Right ventricle myocardium inferior (tissue), 1 donor: Measurements from ENCODE around the gene RPH3AL. TPM values are rescaled to one million over a fixed set of nuclear protein-coding genes. Genes with fewer than 3 reads are reported as not detected.
"Not testable (repeated sequence)": the region's sequence is repeated elsewhere in the genome, so short reads cannot be mapped to it uniquely, and the experiment has no call there.

Experiments used
- ATAC-seq: fragments of 200-7000 bp; cut with Tn5 transposase; one replicate; pipeline ENCODE4 v1.9.1; 2020; ENCODE audit warnings: mild to moderate bottlenecking, moderate library complexity
- DNase-seq: peaks from one replicate; pipeline ENCODE4 v3.0.0; 2021; ENCODE audit errors: missing footprints
- intact Hi-C: fragments of 100-400 bp; cut with DNase I; formaldehyde crosslinking; loops from one replicate; pipeline ENCODE4 v1.11.0; 2022
- total RNA-seq: library from RNA; stranded (reverse); fragmentation: NEBNext Ultra II Directional; extraction: Animal tissue kit (Norgen Biotek cat#: 25700); gene quantifications from one replicate; pipeline ENCODE4 v1.2.1, GENCODE V29; 2021
- donor health status: DM: no; HTN: yes; CAD: no; lungs with severe emphysema.

Gene RPH3AL
- total RNA-seq, 1 donor from 2014 or later: 3.6 TPM

GRCh38 chr17:206941-207560, 145.6 kb downstream of the RPH3AL start:
- ATAC-seq (no peak), DNase-seq (no peak)
- intact Hi-C loops: no loop called here

DNA sequence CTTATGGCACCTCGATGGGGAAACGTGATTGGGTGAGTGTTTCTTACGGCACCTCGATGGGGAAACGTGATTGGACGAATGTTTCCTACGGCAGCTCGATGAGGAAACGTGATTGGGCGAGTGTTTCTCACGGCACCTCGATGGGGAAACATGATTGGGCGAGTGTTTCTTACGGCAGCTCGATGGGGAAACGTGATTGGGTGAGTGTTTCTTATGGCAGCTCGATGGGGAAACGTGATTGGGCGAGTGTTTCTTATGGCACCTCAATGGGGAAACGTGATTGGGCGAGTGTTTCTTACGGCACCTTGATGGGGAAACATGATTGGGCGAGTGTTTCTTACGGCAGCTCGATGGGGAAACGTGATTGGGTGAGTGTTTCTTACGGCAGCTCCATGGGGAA, 146.1 kb downstream of the RPH3AL start:
- intact Hi-C loops, ATAC-seq, DNase-seq: not testable (repeated sequence)

DNA sequence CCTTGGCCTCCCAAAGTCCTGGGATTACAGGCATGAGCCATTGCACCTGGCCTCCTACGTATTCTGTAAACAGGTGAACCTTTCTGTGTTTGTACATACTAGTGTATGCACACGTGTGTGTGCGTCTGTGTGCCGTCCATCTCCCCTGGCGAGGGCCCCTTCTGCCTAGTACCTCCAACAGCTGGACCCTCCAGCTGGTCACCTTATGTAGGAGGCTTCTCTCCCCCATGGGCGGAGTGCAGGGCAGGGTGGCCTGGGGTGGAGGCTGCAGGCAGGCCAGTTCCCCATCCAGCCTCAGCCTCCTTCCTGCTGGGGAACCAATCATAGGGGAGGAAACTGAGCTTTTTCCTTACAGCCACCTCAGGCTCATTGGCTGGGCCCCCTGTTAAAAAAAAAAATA, 146.8 kb downstream of the RPH3AL start:
- ATAC-seq: no peak
- no peak for DNase-seq
- intact Hi-C loops: no loop called here

DNA sequence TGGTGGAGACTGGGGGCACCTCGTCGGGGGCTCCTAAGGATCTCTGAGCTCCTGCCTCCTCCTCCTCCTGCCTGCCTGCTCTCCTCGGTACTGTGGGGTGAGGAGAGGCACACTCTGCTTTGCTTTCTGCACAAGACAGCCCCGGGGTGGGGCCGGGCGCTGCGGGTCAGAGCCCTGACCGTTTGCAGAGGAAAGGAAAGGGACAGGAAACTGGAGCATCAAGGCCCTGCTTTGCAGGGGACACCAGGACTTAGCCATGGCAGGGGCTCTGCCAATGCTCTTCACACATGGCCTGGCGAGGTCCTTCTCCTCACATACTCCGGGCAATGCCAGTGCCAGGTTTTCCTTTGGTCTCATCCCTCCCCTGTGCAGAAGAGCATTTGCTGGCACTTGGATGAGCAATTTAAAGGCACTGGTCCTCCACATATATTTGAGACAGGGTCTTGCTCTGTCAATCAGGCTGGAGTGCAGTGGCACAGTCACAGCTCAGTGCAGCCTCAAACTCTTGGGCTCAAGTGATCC, 147.4 kb downstream of the RPH3AL start:
- intact Hi-C loops: no loop called here
- ATAC-seq (no peak), DNase-seq (no peak)

DNA sequence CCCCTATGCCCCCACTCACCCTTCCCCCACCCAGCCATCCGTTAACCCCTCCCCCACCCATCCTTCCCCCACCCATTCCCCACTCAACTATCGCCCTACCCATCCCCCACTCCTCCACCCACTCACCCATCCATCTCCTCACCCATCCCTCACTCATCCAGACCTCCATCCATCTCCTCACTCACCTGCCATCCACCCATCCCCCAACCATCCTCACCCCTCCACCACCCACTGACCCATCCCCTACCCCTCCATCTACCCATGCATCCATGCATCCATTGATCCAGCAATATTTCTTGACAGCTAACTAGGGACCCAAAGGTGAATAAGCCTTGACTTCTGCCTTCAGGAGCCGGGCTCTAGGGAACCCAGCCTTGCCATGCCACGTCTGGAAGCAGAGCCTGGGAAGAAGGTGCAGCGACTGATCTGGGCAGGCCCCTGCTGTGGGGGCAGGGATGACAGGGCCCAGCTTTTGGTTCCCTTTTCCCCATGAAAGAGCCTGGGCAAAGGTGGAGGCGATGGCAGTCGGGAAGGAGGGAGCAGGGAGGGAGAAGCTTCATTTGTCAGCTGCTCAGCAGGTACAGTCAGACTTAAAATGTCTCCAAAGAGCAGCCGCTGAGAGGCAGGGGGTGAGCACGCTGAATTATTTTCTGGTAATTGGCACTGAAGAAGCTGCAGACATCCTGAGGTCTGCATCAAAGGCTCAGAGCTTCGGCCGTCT, 148.0 kb downstream of the RPH3AL start:
- DNase-seq (no peak), ATAC-seq (no peak)
- intact Hi-C loops: no loop called here

GRCh38 chr17:202501-202951, 150.1 kb downstream of the RPH3AL start:
- intact Hi-C loops: no loop called here
- DNase-seq (no peak), ATAC-seq (no peak)

DNA sequence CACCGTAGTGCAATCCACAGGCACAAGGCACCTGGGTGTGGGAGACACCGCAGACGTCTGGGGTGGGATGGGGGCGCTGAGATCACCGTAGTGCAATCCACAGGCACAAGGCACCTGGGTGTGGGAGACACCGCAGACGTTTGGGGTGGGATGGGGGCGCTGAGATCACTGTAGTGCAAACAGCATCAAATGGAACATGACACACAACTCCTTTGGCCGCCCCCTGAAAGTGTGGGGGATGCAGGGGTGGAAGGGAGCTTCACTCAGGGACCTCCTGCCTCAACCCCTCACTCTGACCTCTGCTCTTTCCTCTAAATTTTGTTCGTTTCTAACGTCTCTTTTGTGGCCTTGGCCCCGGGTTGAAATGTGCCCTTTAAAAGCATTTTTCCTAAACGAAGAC, 150.9 kb downstream of the RPH3AL start:
- ATAC-seq, intact Hi-C loops, DNase-seq: not testable (repeated sequence)

DNA sequence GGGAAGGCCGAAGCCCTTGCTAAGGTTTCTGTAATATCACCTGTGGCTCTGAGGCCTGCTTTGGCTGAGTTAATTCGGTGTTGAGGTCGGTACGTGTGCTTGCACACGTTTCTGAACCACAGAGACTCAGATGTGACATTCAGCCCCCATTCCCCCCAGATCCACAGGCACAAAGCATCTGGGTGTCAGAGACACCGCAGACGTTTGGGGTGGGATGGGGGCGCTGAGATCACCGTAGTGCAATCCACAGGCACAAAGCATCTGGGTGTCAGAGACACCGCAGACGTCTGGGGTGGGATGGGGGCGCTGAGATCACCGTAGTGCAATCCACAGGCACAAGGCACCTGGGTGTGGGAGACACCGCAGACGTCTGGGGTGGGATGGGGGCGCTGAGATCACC, 151.3 kb downstream of the RPH3AL start:
- ATAC-seq, DNase-seq, intact Hi-C loops: not testable (repeated sequence)

DNA sequence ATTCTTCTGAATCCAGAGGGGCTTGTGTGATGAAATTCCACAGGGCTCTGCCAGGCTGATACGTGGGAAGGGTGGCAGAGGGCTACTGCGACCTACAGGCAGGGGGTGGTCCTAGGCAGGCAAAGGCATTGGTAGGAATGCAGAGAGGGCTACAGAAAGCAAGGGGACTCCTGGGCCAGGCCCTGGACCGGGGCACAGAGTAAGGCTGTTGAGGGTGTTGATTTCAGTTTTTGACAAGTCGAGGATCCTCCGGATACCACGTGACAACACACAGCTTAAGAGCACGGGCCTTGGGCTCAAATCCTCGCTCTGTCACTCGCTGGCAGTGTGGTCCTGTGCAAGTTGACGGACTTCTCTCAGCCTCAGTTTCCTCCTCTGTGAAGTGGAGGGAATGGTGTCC, 152.0 kb downstream of the RPH3AL start:
- no peak for ATAC-seq
- DNase-seq: no peak

GRCh38 chr17:199806-200545, 152.6 kb downstream of the RPH3AL start:
- no peak for DNase-seq
- peak; percentile 36 for ATAC-seq

More for the DNA sequence above, 152.0 kb downstream of the RPH3AL start:
- intact Hi-C loops: no loop called here

DNA sequence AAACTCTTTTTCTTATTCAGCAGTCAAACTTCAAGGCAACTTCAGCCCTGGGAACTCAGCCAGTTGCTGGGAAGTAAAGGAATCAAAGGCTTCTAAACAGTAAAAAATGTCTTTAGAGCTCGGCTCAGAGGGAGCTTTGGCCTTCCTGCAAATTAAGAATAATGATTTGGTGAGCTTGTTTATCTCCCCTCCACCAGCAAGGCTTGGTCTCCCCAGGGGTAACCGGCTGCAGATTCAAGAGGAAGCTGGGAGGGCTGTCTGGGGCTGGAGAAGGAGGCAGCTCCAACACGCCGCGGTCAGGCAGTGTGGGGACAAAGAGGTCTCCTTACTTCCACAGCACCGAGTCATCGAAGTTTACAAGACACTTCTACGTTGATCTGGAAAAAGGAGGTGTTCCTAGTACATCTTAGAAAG, 153.4 kb downstream of the RPH3AL start:
- intact Hi-C loops: no loop called here
- ATAC-seq (no peak), DNase-seq (no peak)

More at GRCh38 chr17:199806-200545, 152.6 kb downstream of the RPH3AL start:
- intact Hi-C loops: no loop called here

DNA sequence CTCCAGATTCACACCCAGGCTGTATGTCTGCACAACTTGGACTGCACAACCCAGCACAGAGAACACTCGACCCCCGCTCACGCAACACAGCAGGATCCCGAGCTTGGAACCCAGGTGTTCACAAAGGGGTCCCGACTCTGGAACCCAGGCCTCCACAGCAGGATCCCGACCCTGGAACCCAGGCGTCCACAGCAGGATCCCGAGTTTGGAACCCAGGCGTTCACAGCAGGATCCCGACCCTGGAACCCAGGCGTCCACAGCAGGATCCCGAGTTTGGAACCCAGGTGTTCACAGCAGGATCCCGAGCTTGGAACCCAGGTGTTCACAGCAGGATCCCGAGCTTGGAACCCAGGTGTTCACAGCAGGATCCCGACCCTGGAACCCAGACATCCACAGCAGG, 154.4 kb downstream of the RPH3AL start:
- DNase-seq, intact Hi-C loops, ATAC-seq: not testable (repeated sequence)

DNA sequence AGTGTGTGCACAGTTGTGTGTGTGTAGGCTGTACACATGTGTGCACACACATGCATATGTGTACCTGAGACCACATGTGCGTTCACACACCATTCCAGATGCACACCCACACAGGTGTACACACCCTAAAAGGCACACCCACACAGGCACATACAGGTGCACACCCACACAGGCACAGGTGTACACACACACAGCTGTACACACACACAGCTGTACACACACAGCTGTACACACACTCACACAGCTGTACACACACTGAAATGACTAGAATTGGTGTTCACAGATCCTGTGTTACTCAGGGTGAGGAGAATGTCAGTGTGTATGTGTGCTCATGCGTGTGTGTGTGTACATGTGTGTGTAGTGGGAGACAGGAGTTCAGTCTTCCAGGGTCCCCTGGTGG, 155.3 kb downstream of the RPH3AL start:
- intact Hi-C loops: no loop called here
- DNase-seq (no peak), ATAC-seq (no peak)

- no peak for ATAC-seq
- DNase-seq: no peak
- intact Hi-C loops: no loop called here
Measured at GRCh38 chr17:194828-195602, 157.6 kb downstream of the RPH3AL start.

GRCh38 chr17:193841-194806, 158.5 kb downstream of the RPH3AL start:
- intact Hi-C loops: no loop called here
- DNase-seq (no peak), ATAC-seq (no peak)

GRCh38 chr17:193426-193810, 159.2 kb downstream of the RPH3AL start:
- DNase-seq: no peak
- no peak for ATAC-seq

DNA sequence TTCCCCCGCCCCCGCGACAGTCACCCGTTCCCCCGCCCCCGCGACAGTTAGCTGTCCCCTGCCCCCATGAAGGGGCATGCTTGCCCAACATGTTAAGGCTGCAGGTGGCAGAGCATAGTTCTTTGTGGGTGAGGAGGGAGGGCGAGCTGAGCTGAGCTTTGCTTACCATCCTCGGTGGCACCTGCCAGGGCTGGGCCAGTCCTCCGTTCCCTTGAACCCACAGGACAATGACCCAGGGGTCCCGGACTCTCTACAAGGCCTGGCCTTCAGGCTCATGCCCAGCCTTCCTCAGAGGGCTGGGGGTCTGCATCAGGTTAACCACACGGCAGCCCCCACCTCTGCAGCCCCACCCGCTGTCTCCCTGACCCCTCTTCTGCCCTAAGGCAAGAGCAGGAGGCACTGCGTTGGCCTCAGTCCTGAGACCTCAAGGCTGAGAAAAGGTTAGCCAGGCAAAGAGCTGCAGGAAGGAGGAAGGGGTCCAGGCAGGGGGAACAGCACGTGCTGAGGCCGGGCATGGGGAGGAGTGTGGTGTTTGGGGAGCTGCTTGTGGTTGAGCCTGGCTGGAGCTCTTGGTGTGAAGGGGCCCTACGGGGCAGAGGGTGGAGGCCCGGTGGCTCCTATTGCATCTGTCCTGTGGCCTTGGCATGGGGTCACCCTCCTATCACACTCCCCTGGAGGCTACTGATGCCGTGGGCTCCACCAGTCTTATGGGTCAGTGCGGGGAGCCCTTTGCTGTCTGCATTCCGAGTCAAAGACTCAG, 159.8 kb downstream of the RPH3AL start:
- intact Hi-C loops: no loop called here
- no peak for DNase-seq
- no peak for ATAC-seq

More at GRCh38 chr17:193426-193810, 159.2 kb downstream of the RPH3AL start:
- intact Hi-C loops: no loop called here
